Measurements from ENCODE around the gene RNF103.

Gene RNF103

DNA sequence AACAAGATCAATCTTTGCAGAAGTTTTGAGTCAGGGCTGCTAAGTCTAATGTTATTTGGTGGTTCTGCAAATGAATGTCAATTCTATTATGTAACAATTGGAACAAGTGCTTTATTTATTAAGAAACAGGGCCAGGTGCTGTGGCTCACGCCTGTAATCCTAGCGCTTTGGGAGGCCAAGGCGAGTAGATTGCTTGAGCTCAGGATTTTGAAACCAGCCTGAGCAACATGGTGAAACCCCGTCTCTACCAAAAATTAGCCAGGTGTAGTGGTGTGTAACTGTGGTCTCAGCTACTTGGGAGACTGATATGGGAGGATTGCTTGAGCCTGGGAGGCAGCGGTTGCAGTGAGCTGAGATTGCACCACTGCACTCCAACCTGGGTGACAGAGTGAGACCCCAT lies 13.2 kb upstream of the RNF103 start:
- TF ChIP-seq ZNF274 (IDR thresholded peaks at IDR 0.05; ENCODE audit: low read depth, low read length), result no peak

GRCh38 chr2:86634352-86634751 lies 10.7 kb upstream of the RNF103 start:
- no peak overlapping the region for H3K4me3 ChIP-seq (ENCODE audit: low read length)
- no peak for TF ChIP-seq ZNF274 (IDR thresholded peaks at IDR 0.05; ENCODE audit: low read depth, low read length)

More for the DNA sequence above, 13.2 kb upstream of the RNF103 start:
- no peak overlapping the region for H3K4me3 ChIP-seq (ENCODE audit: low read length)

DNA sequence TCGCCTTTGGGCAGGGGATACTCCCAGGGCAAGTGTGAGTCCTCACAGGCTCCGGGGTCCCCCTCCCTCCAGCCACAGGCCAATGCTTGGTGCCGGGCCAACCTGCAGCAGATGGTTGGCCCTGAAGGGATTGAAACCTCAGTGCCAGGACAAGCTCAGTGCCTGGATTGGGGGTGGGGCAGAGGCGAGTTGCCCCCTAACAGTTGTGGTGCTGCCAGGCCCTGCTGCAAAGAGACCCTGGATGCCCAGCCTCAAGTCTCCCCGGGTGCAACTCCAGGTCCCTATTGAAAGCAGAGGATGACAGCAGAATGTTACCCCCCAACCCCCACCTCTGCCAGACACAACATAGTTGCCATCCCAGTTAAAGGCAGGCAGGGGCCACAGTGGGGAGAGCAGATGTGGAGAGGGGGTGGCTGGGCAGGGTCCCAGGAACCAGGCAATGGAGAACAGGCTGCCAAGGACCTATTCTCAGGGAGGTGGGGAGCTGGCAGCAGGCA lies 9.5 kb upstream of the RNF103 start:
- TF ChIP-seq ZNF274 (IDR thresholded peaks at IDR 0.05; ENCODE audit: low read depth, low read length), result no peak
- H3K4me3 ChIP-seq (ENCODE audit: low read length), result no peak overlapping the region

GRCh38 chr2:86632672-86633071 lies 9.0 kb upstream of the RNF103 start:
- TF ChIP-seq ZNF274 (IDR thresholded peaks at IDR 0.05; ENCODE audit: low read depth, low read length), result no peak
- H3K4me3 ChIP-seq (ENCODE audit: low read length), result no peak overlapping the region

DNA sequence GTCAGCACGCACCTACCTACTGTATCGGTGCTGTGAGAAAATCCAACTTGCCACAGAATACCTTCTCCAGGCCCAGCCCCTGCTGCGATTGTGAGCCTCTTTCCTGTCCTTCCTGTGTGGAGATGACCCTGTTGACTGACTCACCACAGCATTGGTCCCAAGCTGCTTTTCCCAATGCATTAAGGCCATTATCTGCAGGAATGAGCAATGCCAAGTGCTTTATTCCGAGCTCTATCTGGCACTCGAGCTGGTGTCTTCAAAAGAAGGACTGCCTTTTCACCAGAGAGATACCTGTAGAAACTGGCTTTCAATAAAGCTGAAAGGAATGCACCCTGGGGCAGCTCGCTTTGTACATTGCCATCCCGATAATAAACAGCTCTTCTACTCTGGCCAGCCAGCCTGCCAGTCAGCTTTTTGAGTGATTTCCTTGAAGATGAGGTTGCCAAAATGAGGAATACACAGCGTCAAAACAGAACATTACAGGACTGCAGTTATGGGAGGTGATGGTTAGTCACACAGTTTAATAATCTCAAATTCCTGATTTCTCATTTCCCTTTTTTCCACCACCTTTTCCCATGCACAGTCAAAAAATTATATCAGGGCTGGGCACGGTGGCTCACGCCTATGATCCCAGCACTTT lies 8.3 kb upstream of the RNF103 start:
- no peak for TF ChIP-seq ZNF274 (IDR thresholded peaks at IDR 0.05; ENCODE audit: low read depth, low read length)
- H3K4me3 ChIP-seq (ENCODE audit: low read length), result no peak overlapping the region

GRCh38 chr2:86628091-86628522 lies 4.4 kb upstream of the RNF103 start:
- no peak overlapping the region for H3K4me3 ChIP-seq (ENCODE audit: low read length)
- TF ChIP-seq ZNF274 (IDR thresholded peaks at IDR 0.05; ENCODE audit: low read depth, low read length), result no peak

GRCh38 chr2:86627550-86627949 lies 3.9 kb upstream of the RNF103 start:
- H3K4me3 ChIP-seq (ENCODE audit: low read length), result no peak overlapping the region
- no peak for TF ChIP-seq ZNF274 (IDR thresholded peaks at IDR 0.05; ENCODE audit: low read depth, low read length)

DNA sequence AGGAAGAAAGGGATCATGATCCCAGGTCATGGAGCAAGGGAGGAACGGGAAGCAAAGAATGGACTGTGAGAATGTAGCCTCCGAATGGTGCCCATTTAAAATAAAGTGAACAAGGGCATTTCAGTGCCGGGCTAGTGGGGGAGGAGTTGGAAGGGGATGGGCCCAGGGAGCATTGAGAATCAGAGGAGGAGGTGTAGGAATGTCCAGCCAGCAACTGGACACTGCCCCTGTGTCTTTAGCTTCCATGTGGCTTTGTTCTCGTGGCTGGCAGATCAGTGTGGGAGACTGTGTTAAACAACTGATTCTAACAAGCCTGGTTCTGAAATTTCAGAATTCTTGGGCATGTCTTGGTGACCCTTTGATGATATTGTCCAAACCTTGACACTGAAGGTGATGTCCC lies 1.4 kb upstream of the RNF103 start:
- TF ChIP-seq ZNF274 (IDR thresholded peaks at IDR 0.05; ENCODE audit: low read depth, low read length), result no peak

DNA sequence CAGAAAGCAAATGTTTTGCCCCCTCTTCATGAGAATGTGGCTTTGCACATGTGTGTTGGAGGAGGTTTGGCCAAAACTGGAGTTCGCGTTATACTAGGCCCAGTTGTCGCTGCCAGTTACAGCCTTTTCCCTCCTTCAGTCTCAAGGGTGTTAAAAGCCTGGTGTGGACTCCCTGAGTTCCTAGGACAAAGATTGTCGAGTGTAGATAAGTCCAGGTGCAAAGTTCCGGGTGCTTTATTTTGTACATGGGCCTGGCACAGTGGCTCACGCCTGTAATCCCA lies 542 bp upstream of the RNF103 start:
- TF ChIP-seq ZNF274 (IDR thresholded peaks at IDR 0.05; ENCODE audit: low read depth, low read length), result no peak
- peak overlapping the region; percentile 83; the same call in 1 of the 2 replicates for H3K4me3 ChIP-seq (ENCODE audit: low read length)

More for the DNA sequence above, 1.4 kb upstream of the RNF103 start:
- H3K4me3 ChIP-seq (ENCODE audit: low read length), result no peak overlapping the region

- peak overlapping the region; percentile 83 for H3K4me3 ChIP-seq (ENCODE audit: low read length)
Measured at GRCh38 chr2:86623043-86623493, 597 bp downstream of the RNF103 start.

DNA sequence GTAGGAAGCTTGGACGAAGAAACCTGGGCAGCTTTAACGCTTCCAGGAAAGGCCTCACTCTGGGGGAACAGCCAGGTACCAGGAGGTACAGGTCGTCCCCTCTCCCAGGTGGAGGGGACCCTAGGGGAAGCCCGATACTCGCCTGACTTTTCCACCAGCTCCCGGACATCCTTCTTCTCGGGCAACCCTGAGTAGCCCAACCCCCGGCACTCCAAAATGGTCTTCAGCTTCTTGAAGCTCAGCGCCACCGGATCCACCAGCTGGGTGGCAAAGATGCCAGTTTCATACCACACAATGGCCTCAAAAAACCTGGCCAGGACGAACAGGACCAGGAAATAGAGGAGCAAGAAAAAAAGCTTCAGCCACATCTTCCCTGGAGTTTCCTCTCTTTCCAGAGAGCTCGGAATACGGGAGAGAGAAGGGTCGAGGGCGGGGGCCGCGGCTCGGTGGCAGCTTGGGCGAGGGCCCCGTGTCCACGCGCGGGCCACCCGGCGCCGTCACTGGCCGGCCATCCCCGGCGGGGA lies 1.1 kb downstream of the RNF103 start:
- TF ChIP-seq ZNF274 (IDR thresholded peaks at IDR 0.05; ENCODE audit: low read depth, low read length), result no peak
- peak overlapping the region; percentile 83 for H3K4me3 ChIP-seq (ENCODE audit: low read length)

More at GRCh38 chr2:86623043-86623493, 597 bp downstream of the RNF103 start:
- no peak for TF ChIP-seq ZNF274 (IDR thresholded peaks at IDR 0.05; ENCODE audit: low read depth, low read length)

GRCh38 chr2:86621280-86621943 lies 2.3 kb downstream of the RNF103 start:
- no peak for TF ChIP-seq ZNF274 (IDR thresholded peaks at IDR 0.05; ENCODE audit: low read depth, low read length)
- peak overlapping the region; percentile 83; the same call in 1 of the 2 replicates for H3K4me3 ChIP-seq (ENCODE audit: low read length)

DNA sequence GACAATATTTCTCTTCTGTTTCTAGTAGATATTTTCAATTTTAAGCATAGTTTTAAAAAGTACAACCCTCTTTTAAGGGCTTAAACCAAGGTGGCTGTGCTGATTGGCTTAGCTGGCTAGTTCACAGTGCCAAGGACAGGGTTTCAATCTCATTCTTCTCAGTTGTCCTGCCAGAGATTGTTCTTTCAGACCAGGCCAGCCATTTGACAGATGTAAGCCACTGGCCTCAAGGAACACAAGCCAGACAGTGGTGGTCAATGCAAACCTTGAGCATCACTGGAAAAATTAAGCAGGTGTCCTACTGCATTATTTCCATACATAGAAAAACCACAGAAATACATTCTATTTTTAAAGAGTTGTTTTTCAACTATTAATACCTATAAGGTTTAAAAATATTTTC lies 5.9 kb downstream of the RNF103 start:
- TF ChIP-seq ZNF274 (IDR thresholded peaks at IDR 0.05; ENCODE audit: low read depth, low read length), result no peak
- peak overlapping the region; percentile 28; the same call in 1 of the 2 replicates for H3K4me3 ChIP-seq (ENCODE audit: low read length)

DNA sequence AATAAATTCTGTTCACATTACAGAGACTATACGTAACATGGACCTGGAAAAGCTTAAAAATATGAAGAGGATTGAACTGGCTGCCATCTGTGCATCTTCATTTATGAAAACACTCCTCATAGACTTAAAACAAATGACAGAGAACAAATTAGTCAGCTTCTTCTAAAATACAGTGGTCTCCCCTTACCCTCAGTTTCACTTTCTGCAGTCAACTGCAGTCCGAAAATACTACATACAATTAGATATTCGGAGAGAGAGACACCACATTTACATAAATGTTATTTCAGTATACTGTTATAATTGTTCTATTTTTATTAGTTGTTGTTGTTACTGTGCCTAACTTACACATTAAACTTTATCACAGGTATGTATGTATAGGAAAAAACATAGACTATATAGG lies 6.5 kb downstream of the RNF103 start:
- H3K4me3 ChIP-seq (ENCODE audit: low read length), result no peak overlapping the region
- TF ChIP-seq ZNF274 (IDR thresholded peaks at IDR 0.05; ENCODE audit: low read depth, low read length), result no peak

DNA sequence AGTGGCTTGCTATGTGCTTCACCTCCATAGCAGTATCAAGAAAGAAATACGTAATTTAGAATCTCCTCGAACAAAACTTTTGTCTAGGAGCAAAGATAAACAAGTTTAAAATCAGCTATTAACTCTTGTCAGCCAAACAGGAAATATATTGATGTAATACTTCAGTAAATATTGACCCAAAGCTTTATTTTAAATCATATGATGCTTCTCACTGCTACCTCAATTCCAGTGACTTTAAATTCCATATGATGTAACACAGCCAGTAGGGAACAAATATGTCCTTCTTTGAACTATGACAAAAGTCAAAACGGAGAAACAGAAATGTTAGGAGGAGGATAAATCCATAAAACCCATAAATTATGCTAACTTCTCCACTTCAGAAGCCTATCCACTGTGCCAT lies 7.2 kb downstream of the RNF103 start:
- H3K4me3 ChIP-seq (ENCODE audit: low read length), result no peak overlapping the region
- no peak for TF ChIP-seq ZNF274 (IDR thresholded peaks at IDR 0.05; ENCODE audit: low read depth, low read length)

All from GM08714 (cell line).